Renal pelvis (tissue), 12 donors: ENCODE data around the gene NPIPB4. TPM values are rescaled to one million over a fixed set of nuclear protein-coding genes. Genes with fewer than 3 reads are reported as not detected.
"Not testable (repeated sequence)": the region's sequence is repeated elsewhere in the genome, so short reads cannot be mapped to it uniquely, and the experiment has no call there.

Experiments
- DNase-seq: peaks from one replicate; pipeline ENCODE4 v3.0.0-alpha.2; 2013
- long read RNA-seq, 16 experiments: transcript quantifications; one replicate each; lab custom pipeline, GENCODE V29; 2026
- polyA plus RNA-seq, 3 donors: library from polyadenylated mRNA; unstranded; fragments of 120-200 nt; gene quantifications; one replicate each; pipeline ENCODE4 v1.2.1, GENCODE V29; 2013; ENCODE audit not compliant: insufficient read length in 3 of 3

The NPIPB4 gene
- 100 to 1,000 TPM in 2 of 3 donors, 10 to 100 TPM in 1; 42.7 to 254 (median 201) TPM for polyA plus RNA-seq
- long read RNA-seq, donor 1, partial matches to known transcripts = 0 of 1 reads
- long read RNA-seq, donor 1, other reads (novel, unspliced or antisense) = 0 of 1 reads
- long read RNA-seq, donor 2 = 0 reads
- long read RNA-seq, donor 3 = 0 reads
- long read RNA-seq, donor 4 = 0 reads
- long read RNA-seq, donor 5 = 0 reads
- long read RNA-seq, donor 6 = 0 reads
- long read RNA-seq, donor 7 = 0 reads
- long read RNA-seq, donor 8 = 0 reads
- long read RNA-seq, donor 9 = 0 reads
- long read RNA-seq, donor 10 = 0 reads
- long read RNA-seq, donor 11 = 0 reads
- long read RNA-seq, donor 12 = 0 reads
- long read RNA-seq, donor 13, partial matches to known transcripts = 0 of 1 reads
- long read RNA-seq, donor 13, other reads (novel, unspliced or antisense) = 0 of 1 reads
- long read RNA-seq, donor 14 = 0 reads
- long read RNA-seq, donor 15 = 0 reads
- long read RNA-seq, donor 16 = 0 reads

DNA sequence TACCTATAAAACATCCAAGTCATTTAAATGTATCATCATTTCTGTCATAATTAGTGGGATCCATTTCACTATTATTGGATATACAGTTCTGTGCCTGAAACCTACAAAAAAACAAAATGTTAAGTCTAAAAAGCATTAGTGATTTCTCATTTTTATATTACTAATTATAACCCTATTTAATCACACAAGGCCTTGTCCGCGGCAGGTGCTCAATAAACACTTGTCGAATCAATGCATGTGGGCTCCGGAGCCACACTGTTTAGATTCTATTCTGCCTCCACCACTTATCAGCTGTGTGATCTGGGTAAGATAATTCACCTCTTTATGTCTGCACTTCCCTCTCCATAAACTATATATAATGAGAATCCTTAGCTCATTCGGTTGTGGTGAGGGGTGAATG is at the start of gene NPIPB4:
NPIPB4 (minus strand) TSS at position 101 of the 400 bp plus-strand sequence. CDS start 378 bp downstream, outside the sequence.
- not testable (repeated sequence) for DNase-seq

DNA sequence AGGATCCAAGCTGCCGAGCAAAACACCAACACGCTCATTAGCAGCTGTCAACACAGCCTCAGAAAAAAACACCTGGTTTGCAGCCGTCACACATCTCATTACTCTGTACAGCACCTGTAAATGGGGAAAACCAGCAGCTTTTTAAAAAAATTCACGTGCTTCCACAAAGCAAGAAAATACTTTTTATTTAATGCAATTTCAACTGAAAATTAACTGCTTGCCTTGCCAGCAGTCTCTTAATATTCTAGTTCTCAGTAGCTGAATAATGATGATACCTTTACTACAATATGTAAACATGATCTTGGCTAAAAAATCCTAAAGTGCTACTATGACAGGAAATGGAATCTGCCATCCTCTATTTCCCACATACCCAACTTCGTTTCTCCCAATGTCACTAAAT is 41.4 kb upstream of the NPIPB4 start:
- not testable (repeated sequence) for DNase-seq

DNA sequence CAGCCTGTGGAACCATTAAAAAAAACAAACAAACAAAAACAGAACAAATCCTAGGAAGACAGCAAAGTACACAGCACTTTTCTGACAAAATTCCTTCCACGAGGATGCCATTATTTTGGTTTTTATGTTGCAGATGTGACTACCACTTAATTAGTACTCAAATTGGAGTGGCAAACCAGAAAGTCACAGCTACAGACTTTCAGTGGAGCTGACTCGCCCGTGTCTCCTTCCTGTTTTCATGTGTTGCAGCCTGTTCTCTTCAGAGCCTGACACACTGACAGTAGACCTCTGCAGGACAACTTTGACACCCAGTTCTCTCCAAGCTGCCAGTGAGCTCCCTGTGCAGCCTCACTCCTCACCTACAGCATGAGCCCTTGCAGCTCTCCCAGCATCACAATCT is 24.4 kb upstream of the NPIPB4 start:
- not testable (repeated sequence) for DNase-seq

DNA sequence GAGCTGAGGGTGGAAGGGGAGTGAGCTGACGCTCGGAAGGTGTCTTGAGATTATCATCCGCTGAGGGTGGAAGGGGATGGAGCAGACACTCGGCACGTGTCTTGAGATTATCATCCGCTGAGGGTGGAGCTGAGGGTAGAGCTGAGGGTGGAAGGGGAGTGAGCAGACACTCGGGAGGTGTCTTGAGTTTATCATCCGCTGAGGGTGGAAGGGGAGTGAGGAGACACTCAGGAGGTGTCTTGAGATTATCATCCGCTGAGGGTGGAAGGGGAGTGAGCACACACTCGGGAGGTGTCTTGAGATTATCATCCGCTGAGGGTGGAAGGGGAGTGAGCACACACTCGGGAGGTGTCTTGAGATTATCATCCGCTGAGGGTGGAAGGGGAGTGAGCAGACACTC is 20.4 kb downstream of the NPIPB4 start:
- DNase-seq = not testable (repeated sequence)

DNA sequence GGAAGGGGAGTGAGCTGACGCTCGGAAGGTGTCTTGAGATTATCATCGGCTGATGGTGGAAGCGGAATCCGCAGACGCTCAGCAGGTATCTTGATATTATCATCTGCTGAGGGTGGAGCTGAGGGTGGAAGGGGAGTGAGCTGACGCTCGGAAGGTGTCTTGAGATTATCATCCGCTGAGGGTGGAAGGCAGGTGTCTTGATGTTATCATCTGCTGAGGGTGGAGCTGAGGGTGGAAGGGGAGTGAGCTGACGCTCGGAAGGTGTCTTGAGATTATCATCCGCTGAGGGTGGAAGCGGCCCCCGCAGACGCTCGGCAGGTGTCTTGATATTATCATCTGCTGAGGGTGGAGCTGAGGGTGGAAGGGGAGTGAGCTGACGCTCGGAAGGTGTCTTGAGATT is 21.2 kb downstream of the NPIPB4 start:
- not testable (repeated sequence) for DNase-seq

DNA sequence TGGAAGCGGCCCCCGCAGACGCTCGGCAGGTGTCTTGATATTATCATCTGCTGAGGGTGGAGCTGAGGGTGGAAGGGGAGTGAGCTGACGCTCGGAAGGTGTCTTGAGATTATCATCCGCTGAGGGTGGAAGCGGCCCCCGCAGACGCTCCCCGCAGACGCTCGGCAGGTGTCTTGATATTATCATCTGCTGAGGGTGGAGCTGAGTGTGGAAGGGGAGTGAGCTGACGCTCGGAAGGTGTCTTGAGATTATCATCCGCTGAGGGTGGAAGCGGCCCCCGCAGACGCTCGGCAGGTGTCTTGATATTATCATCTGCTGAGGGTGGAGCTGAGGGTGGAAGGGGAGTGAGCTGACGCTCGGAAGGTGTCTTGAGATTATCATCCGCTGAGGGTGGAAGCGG is 21.8 kb downstream of the NPIPB4 start:
- DNase-seq = not testable (repeated sequence)

DNA sequence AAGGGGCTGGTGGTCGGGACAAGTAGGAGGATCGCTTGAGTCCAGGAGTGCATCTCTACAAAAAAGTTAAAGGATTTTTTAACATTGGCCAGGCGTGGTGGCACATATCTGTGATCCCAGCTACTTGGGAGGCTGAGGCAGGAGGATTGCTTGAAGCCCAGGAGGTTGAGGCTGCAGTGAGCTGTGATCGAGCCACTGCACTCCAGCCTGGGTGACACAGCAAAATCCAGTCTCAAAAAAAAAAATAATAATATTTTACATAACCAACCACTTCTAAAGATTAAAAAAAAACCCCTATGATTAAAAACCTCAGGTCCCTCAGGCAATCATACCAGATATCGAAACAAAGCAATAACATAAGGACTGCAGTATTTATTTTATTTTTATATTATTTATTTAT is 23.3 kb downstream of the NPIPB4 start:
- DNase-seq = not testable (repeated sequence)

DNA sequence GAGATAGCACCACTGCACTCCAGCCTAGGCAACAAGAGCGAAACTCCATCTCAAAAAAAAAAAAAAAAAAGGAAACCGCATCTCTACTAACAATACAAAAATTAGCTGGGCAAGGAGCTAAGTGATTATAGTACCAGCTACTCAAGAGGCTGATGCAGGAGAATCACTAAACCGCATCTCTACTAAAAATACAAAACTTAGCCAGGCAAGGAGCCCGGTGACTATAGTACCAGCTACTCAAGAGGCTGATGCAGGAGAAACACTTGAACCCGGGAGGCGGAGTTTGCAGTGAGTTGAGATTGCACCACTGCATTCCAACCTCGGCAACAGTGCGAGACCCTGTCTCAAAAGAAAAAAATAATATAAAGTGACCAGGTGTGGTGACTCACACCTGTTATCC is 27.6 kb downstream of the NPIPB4 start:
- DNase-seq = not testable (repeated sequence)

DNA sequence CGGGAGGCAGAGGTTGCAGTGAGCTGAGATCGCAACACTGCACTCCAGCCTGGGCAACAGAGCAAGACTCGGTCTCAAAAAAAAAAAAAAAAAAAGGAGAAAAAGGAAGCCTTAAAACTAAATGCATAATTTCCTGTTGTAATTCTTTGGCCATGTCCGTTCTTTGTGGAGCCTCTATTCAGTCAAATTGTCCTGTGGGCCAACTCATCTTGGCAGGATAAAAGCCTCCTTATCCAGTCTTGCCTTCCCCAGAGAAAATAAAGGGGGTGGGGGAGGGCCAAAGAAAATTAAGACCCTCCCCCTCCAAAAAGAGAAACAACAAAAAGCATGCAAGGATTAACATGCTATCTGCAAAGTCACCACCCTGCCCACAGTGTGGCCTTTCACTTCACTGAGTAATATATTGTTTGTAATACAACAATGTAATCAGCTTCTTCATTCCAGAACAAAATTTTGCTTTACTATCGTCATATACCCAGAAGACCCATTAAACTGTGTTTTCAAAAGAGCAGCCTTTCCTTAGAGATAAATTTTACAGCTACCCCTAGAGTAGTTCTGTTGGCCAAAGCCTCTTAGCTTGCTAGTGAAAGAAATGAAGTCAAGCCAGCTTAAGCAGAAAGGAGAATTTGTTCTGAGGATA is 31.4 kb downstream of the NPIPB4 start:
- not testable (repeated sequence) for DNase-seq

DNA sequence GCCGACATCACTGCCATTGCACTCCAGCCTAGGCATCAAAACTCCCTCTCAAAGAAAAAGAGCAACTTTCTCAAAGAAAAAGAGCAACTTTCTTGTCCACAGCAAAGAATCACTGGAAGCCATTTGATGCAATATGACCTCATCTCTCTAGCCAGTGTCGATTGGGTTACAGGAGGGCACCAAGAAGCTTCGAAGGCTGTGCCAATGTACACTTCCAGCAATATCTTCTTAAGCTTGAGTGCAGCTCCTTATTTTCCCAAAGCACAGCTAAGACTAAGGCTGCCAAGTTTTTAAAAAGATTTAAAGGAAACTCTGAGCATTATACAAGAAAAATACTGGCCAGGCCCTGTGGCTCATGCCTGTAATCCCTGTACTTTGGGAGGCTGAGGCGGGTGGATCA is 32.0 kb downstream of the NPIPB4 start:
- not testable (repeated sequence) for DNase-seq

DNA sequence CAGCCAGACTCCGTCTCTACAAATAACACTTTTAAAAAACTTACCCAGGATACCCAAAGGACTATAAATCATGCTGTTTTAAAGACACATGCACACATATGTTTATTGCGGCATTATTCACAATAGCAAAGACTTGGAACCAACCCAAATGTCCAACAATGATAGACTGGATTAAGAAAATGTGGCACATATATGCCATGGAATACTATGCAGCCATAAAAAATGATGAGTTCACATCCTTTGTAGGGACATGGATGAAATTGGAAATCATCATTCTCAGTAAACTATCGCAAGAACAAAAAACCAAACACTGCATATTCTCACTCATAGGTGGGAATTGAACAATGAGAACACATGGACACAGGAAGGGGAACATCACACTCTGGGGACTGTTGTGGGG is 34.3 kb downstream of the NPIPB4 start:
- not testable (repeated sequence) for DNase-seq

DNA sequence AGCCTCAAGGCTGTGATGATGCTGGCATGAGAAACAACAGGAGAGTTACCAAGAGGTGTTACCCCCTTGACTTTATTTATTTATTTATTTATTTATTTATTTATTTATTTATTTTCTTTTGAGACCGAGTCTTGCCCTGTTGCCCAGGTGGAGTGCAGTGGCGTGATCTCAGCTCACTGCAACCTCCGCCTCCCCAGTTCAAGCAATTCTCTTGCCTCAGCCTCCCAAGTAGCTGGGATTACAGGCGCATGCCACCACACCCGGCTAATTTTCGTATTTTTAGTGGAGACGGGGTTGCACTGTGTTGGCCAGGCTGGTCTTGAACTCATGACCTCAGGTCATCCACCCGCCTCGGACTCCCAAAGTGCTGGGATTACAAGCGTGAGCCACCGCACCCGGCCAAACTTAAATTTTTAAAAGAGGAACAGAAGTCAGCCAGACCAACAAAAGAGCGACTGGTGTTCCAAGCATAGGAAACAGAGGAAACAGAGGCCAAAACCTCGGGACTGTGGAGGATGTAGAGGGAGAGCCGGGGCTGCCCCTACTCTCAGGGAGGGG is 36.6 kb downstream of the NPIPB4 start:
- DNase-seq = not testable (repeated sequence)

DNA sequence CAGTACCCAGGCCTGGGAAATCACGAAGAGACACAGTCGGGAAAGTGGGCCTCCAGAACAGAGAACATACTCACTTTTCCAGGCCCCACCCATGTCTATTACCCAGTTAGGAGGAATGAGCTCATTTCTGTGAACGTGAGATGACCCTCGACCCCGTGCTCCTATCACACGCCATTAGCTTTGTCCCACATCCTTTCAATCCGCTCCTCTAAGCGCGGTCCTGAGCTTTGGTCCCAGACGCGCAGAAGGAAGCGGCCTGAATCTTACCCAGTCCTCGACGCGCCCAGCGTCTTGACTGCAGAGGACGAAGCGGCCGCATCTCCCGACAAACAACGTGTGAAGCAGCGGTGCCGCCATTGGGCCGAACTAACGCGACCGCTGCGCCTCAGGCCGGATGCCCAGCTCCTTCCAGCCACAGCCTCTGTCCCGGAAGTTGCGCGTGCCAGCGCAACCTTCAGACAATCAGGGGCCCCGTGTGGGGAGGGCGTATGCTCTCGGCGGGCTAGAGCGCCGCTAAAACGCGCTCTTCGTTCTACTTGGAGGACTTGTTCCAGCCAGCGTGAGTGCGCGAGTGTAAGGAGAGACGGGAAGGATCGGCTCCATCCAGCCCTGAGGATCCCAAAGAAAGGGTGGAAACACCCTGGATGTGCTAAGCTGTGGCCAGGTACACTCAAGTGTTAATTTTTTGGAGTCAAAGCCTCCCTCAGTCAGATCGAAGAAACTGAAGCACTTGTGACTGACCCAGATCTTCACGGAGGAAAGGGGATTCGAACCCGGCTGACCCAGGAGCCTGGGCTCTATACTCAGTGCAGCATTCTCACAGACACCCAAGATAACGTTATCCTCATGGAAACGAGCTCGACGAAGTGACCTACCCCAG is 37.3 kb downstream of the NPIPB4 start:
- DNase-seq = peak; percentile 71

DNA sequence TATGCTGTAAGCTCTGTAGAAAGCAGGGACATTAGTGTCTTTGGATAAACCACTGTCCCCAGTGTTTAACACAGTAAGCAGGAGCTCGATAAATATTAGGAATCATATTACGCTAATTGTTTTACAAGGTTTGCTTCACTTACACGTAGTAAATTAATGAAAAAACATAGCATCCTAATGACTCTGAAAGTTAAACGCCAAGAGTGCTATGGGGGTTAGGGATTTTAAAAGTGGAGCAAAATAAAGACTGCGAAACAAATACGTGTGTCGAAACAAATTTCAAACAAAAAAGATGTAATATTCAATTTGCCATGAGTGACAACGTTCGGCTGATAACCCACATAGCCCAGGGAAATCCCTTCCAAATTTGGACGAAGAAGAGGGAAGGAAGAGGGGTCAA is 37.9 kb downstream of the NPIPB4 start:
- not testable (repeated sequence) for DNase-seq

DNA sequence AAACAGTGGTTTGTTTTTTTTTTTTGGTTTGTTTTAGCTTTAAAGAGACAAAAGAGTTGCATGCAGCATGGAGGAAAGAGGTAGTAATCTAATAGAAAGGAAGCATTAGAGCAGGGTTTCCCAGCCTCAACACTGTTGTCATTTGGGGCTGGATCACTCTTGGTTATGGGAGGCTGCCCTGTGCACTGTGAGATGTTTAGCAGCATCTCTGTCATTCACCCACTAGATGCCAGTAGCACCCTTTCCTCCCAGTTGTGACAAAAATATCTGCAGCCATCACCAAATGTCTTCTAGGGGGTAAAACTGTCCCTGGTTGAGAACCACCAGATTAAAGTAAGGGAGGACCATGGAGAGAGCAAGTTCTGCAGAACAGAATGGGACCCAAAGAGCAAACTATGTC is 40.5 kb downstream of the NPIPB4 start:
- not testable (repeated sequence) for DNase-seq

DNA sequence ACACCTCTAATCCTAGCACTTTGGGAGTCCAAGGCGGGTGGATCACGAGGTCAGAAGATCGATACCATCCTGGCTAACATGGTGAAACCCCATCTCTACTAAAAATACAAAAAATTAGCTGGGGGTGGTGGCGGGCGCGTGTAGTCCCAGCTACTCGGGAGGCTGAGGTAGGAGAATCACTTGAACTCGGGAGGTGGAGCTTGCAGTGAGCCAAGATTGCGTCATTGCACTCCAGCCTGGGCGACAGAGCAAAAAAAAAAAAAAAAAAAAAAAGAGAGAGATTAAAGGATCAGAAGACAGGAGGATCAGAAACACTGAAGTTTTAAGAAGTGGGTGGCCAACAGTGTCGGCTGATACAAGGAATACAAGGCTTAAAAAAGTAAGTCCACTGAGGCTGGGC is 41.9 kb downstream of the NPIPB4 start:
- DNase-seq = not testable (repeated sequence)

DNA sequence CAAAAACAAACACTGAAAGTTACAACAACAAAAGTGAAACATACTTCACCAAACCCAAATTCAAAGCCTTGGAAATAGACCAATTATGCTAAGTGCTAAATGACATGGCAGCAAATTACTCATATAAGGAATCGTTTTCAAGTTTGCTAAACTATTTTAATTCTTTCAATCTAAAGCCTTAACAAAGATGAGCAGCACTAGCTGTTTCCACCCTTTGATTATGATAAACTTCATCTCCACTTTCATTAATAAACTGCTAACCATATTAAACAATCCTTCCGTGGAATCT is 55.2 kb downstream of the NPIPB4 start:
- DNase-seq = not testable (repeated sequence)

DNA sequence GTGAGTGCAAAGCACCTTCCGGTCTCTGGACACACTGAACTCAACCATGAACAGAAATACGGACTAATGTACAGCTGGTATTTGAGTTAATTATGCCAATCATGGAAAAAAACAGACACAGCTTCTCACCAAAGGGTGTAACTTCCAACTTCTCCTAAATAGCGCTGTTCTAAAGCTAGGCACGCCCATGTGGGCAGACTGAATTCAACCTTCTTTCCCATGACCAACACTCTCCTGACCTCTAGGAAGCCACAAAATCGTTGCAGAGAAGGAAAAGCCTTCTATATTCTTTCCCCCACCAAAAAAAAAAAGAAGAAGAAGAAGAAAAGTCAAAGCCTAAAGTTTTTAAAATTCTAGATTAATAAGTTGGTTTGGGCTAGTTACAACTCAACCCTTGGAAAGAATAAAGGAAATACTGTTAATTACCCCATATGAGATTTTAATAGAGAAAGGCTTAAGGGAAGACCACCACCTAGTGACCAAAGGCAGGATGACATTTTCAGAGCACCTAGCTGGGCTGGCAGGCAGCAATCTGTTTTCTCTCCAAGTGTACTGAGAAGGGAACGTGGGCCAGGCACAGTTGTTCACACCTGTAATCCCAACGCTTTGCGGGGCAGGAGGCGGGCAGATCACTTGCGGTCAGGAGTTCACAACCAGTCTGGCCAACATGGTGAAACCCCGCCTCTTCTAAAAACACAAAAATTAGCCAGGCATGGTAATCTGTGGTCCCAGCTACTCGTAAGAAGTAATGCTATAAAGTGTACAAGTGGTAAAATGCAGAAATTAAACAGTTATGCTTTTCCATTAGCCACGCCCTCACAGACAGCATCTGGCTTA is 55.8 kb downstream of the NPIPB4 start:
- not testable (repeated sequence) for DNase-seq

DNA sequence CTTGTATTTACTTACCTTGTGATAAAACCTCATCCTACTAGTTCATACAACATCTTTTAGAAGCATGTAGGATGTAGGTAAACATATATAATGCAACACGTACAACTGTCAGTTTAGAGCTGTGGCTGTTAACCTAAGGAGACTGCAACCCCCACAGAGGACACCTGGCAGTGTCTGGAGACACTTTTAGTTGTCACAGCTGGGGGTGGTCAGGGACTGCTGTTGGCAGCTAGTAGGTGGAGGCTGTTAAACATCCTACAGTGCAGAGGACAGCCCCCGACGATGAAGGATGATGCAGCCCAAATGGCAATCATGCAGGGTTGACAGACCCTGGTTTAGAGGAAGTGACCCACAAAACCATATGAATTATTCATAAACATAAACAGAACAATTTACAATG is 59.0 kb downstream of the NPIPB4 start:
- DNase-seq = not testable (repeated sequence)

DNA sequence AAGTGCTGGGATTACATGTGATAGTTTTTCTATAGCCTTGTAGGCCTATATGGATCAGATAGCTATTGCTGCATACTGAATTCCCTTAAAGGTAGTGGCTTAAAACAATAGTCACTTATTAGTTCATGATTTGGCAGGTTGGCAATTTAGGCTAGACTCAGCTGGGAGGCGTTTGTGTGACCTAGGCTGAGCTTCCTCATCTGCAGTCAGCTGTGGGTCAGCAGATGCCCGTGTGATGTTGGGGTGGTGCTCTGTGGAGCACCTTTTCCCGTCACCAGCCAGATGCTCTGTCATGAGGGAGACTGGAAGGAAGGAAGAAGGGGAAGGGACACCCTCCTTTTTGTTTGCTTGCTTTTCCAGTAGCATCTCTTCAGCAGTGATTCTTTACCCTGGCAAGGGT is 64.2 kb downstream of the NPIPB4 start:
- not testable (repeated sequence) for DNase-seq

DNA sequence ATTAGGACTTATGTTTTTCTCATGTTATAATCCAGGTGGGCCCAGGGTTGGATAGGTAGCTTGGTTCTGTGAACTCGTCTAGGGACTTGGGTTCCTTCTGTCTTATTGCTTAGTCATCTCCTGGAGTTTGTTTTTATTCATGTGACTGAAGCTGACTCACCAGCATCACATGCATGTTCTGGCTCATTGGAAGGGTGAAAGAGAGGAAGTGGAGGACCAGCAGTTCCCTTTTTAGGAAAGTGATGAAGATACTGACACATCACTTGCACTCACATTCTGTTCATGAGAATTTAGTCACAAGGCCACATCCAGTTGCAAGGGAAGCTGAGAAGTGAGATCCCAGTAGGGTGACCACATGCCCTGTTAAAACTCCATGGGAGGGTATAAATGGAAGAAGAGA is 67.0 kb downstream of the NPIPB4 start:
- not testable (repeated sequence) for DNase-seq
